GM13976 (cell line): ENCODE data around the gene MLXIP.

Experiments
- DNase-seq: peaks from one replicate; pipeline ENCODE4 v3.0.0; 2012; ENCODE audit warnings: low spot score
- CTCF ChIP-seq: IDR thresholded peaks from 2 replicates; pipeline ENCODE4 v1.5.1; 2012; ENCODE audit warnings: borderline replicate concordance, mild to moderate bottlenecking; ENCODE audit not compliant: insufficient read depth; ENCODE audit errors: extremely low read depth, missing control alignments, control extremely low read depth
- in situ Hi-C: fragments of 300-500 bp; cut with MboI; formaldehyde crosslinking; loops from one replicate; pipeline ENCODE4 v1.12.0; 2022; ENCODE audit warnings: low sequenced_read_pairs, mixed read lengths, inconsistent platforms; ENCODE audit not compliant: unreplicated experiment

MLXIP gene

GRCh38 chr12:122090759-122091515 lies 12.4 kb downstream of the MLXIP start:
- DNase-seq: no peak
- TF ChIP-seq CTCF: no peak
- in situ Hi-C loops: no loop called here

- in situ Hi-C loops: no loop called here
- TF ChIP-seq CTCF: no peak
- no peak for DNase-seq
Measured at GRCh38 chr12:122093098-122093883, 14.7 kb downstream of the MLXIP start.

GRCh38 chr12:122094137-122094734 lies 15.7 kb downstream of the MLXIP start:
- TF ChIP-seq CTCF: no peak
- DNase-seq: no peak
- in situ Hi-C loops: no loop called here

- DNase-seq: no peak
- in situ Hi-C loops: no loop called here
- TF ChIP-seq CTCF: no peak
Measured at GRCh38 chr12:122094735-122095631, 16.4 kb downstream of the MLXIP start.

- in situ Hi-C loops: no loop called here
Measured at GRCh38 chr12:122096014-122096413, 17.5 kb downstream of the MLXIP start.

More at GRCh38 chr12:122096014-122096413, 17.5 kb downstream of the MLXIP start:
- no peak for TF ChIP-seq CTCF
- no peak for DNase-seq
